H1 (cell line): Measurements from ENCODE around the gene HIVEP2. TPM values are rescaled to one million over a fixed set of nuclear protein-coding genes. Genes with fewer than 3 reads are reported as not detected.

ENCODE experiments used
- HDAC2 ChIP-seq, 2 experiments: fragments of 300-600 bp in 1 of 2; sonication (generic) in 1 of 2; IDR thresholded peaks; 2 replicates each; pipeline ENCODE4 v1.6.1; 2011 to 2012; ENCODE audit warnings: low read depth in 2 of 2, low read length in 2 of 2, mild to moderate bottlenecking in 2 of 2, moderate library complexity in 2 of 2, borderline replicate concordance in 1 of 2, inconsistent platforms in 1 of 2
- KDM5A ChIP-seq: fragments of 200-600 bp; IDR thresholded peaks from 2 replicates; pipeline ENCODE4 v1.7.1; 2012; ENCODE audit warnings: mild to moderate bottlenecking, low read length, inconsistent platforms, mixed read lengths
- SIN3A ChIP-seq, 2 experiments: IDR thresholded peaks in 1 of 2; conservative IDR thresholded peaks in 1 of 2; 2 replicates each; pipeline ENCODE4 v1.6.1; 2011 to 2012; ENCODE audit warnings: low read length in 2 of 2, improper control_type of control experiment in 1 of 2, low read depth in 1 of 2, mild to moderate bottlenecking in 1 of 2
- SP2 ChIP-seq: IDR thresholded peaks from 2 replicates; pipeline ENCODE4 v1.6.1; 2012; ENCODE audit warnings: mild to moderate bottlenecking, low read length, inconsistent platforms
- TAF7 ChIP-seq: optimal IDR thresholded peaks from 2 replicates; pipeline ENCODE3; 2011; ENCODE audit warnings: low read depth, mild to moderate bottlenecking, inconsistent platforms, low read length, moderate library complexity, borderline replicate concordance
- polyA plus RNA-seq, 7 experiments: library from polyadenylated mRNA; depleted of rRNA in 3 of 7; stranded (reverse) in 5 of 7; unstranded in 2 of 7; fragments of >200 nt in 5 of 7; fragments of 200-250 nt in 2 of 7; gene quantifications; 1 replicate in 5 of 7; 2 replicates in 1 of 7; 4 replicates in 1 of 7; pipeline versions ENCODE4 v1.2.1 to v1.2.3, GENCODE V29; 2011 to 2013; ENCODE audit warnings: missing spikeins in 2 of 7, mixed read lengths in 2 of 7
- total RNA-seq: library from RNA; stranded (reverse); fragmentation: NEBNext Ultra II Directional; extraction: Animal tissue kit (Norgen Biotek cat#: 25700); gene quantifications from 2 replicates; pipeline ENCODE4 v1.2.1, GENCODE V29; 2021

The HIVEP2 gene
- total and polyA plus RNA-seq, 2 of the 8 experiments (the other 6 are each of a cell fraction or from before 2014, with no cell fraction given): 2.2 to 6.1 TPM

DNA sequence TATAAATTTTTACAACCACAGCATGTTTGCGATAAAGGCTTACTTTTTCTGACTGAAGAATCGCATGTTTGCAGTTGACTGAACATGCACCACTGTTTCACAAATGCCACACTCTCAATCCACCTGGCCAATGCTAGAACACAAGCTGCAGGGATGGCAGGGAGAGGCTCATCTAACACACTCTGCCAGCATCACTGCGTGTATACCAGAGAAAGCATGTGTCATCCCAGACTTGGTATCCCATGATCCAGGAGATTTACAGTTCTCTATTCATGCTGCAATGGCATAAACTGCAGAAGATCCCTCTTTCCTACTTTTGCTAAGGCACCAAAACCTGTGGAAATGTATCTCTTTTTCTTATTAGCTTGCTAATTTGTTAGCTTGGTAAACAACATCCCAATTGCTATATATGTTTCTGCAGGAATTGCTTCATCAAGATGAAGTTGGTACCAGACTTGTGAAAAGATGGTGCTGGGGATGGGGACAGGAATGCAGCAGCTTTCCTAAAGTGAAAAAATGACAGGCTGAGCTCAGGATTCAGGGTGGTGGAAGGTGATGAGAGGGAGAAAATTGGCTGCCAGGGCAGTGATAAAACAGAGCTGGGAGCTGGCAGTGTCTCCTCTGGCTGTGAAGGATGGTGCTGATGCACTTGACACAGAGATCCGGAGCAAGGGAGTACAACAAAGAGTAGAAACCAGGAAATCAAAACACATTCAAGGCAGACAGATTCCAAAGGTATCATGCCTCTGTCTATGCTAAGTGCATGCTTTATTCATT lies 186.9 kb downstream of the HIVEP2 start (continued):
- no peak for TF ChIP-seq HDAC2 (IDR thresholded peaks at IDR 0.05; ENCODE audit: borderline replicate concordance in 1 of 2, low read depth in 2 of 2, low read length in 2 of 2)
- no peak for TF ChIP-seq SP2
- TF ChIP-seq SIN3A (conservative IDR thresholded peaks at IDR 0.05 in 1 of 2, IDR thresholded peaks at IDR 0.05 in 1 of 2; ENCODE audit: low read depth in 1 of 2, low read length in 2 of 2): no peak
- TF ChIP-seq TAF7: no peak
- TF ChIP-seq KDM5A: no peak
- TF ChIP-seq, all 59 proteins: peak for 0
